ENCODE measurements around the gene IL17A. TPM values are rescaled to one million over a fixed set of nuclear protein-coding genes. Genes with fewer than 3 reads are reported as not detected.

Gene IL17A
- total and polyA plus RNA-seq, 2 donors (not counting 3 experiments of a cell fraction or from before 2014, with no cell fraction given): not detected

DNA sequence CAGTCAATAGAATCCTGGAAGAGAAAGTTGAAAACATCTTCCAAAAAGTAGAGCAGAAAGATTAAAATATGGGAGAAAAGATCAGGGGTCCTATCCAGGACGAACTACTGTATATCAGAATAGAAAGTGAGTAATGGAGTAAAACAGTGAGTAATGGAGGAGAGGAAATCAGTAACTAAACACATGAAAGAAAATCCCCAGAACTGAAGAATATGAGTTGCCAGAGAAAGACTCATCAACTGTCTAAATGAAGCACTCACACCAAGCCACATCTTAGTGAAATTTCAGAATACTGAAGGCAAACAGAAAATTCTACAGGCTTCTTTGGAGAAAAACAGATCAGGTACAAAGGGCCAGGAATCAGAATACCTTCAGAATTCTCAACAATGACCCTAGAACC, 14.9 kb downstream of the IL17A start:
- Histone ChIP-seq H3K4me2 (ENCODE audit: insufficient read depth, low read length) (no peak overlapping the region), H3K4me3 (replicated peaks in 1 of 3; ENCODE audit: insufficient read depth in 1 of 3, low read depth in 1 of 3, low read length in 3 of 3) (no peak overlapping the region), H3K9me3 (replicated peaks; ENCODE audit: control insufficient read depth, insufficient read depth, low read length) (no peaks in the 10 kb centered on the region), H3K27me3 (ENCODE audit: control insufficient read depth in 2 of 2, insufficient read depth in 2 of 2, low read length in 2 of 2) (no peaks in the 10 kb centered on the region), H3K79me2 (ENCODE audit: control insufficient read depth, insufficient read depth, low read length) (no peaks in the 10 kb centered on the region), H2AFZ (ENCODE audit: low read depth, low read length) (no peak overlapping the region), H3K4me1 (ENCODE audit: control insufficient read depth, extremely low read depth, insufficient read depth, low read length) (no peaks in the 10 kb centered on the region), H3K9ac (replicated peaks; ENCODE audit: extremely low read depth, insufficient read depth, low read length) (no peak overlapping the region), H4K20me1 (replicated peaks; ENCODE audit: control insufficient read depth, extremely low read depth, insufficient read depth, low read length) (no peaks in the 10 kb centered on the region), H3K36me3 (ENCODE audit: control insufficient read depth in 2 of 2, extremely low read depth in 1 of 2, insufficient read depth in 2 of 2, low read length in 2 of 2) (no peaks in the 10 kb centered on the region), H3K9me1 (replicated peaks; ENCODE audit: control insufficient read depth, extremely low read depth, insufficient read depth, low read length) (no peaks in the 10 kb centered on the region), H3K27ac (ENCODE audit: insufficient read depth, low read depth, low read length) (no peak overlapping the region)
- no peak for DNase-seq (ENCODE audit: low read depth, low spot score)
- TF ChIP-seq POLR2A (IDR thresholded peaks at IDR 0.05; ENCODE audit: low read depth, low read length): no peak
- no peak for FAIRE-seq
- CTCF ChIA-PET: no interaction called here
- BruUV-seq (replicated peaks): no TSS peak
- dilution Hi-C loops (cut with MboI; ENCODE audit: extremely low pct_ligation_motif_present, low sequenced_read_pairs): no loop called here
- POLR2A ChIA-PET: no interaction called here
- intact Hi-C loops (cut with micrococcal nuclease): no loop called here

- H3K4me1 ChIP-seq (ENCODE audit: control insufficient read depth, extremely low read depth, insufficient read depth, low read length): no peaks in the 10 kb centered on the region
- intact Hi-C loops (cut with micrococcal nuclease) (no loop called here), dilution Hi-C loops (cut with MboI; ENCODE audit: extremely low pct_ligation_motif_present, low sequenced_read_pairs) (no loop called here)
- H3K9me3 ChIP-seq (replicated peaks; ENCODE audit: control insufficient read depth, insufficient read depth, low read length): no peaks in the 10 kb centered on the region
- no TSS peak for BruUV-seq (replicated peaks)
- no peak for FAIRE-seq
- no peak for DNase-seq (ENCODE audit: low read depth, low spot score)
- no peak overlapping the region for H3K4me3 ChIP-seq (replicated peaks in 1 of 3; ENCODE audit: insufficient read depth in 1 of 3, low read depth in 1 of 3, low read length in 3 of 3)
- H3K27me3 ChIP-seq (ENCODE audit: control insufficient read depth in 2 of 2, insufficient read depth in 2 of 2, low read length in 2 of 2): no peaks in the 10 kb centered on the region
- H3K79me2 ChIP-seq (ENCODE audit: control insufficient read depth, insufficient read depth, low read length): no peaks in the 10 kb centered on the region
- H2AFZ ChIP-seq (ENCODE audit: low read depth, low read length): no peak overlapping the region
- no peaks in the 10 kb centered on the region for H4K20me1 ChIP-seq (replicated peaks; ENCODE audit: control insufficient read depth, extremely low read depth, insufficient read depth, low read length)
- H3K36me3 ChIP-seq (ENCODE audit: control insufficient read depth in 2 of 2, extremely low read depth in 1 of 2, insufficient read depth in 2 of 2, low read length in 2 of 2): no peaks in the 10 kb centered on the region
- TF ChIP-seq MYC (IDR thresholded peaks at IDR 0.05; ENCODE audit: low read depth, low read length) (no peak), EZH2 (IDR thresholded peaks at IDR 0.05; ENCODE audit: borderline replicate concordance, low read depth, low read length, severe bottlenecking) (no peak), POLR2AphosphoS5 (IDR thresholded peaks at IDR 0.05; ENCODE audit: insufficient read depth, low read depth, low read length) (no peak), MAX (IDR thresholded peaks at IDR 0.05; ENCODE audit: insufficient read depth, insufficient read length) (no peak), FOS (IDR thresholded peaks at IDR 0.05; ENCODE audit: borderline replicate concordance, insufficient read depth, low read length) (no peak)
- no peaks in the 10 kb centered on the region for H3K9me1 ChIP-seq (replicated peaks; ENCODE audit: control insufficient read depth, extremely low read depth, insufficient read depth, low read length)
- no peak overlapping the region for H3K4me2 ChIP-seq (ENCODE audit: insufficient read depth, low read length)
- CTCF ChIA-PET: no interaction called here
- H3K27ac ChIP-seq (ENCODE audit: insufficient read depth, low read depth, low read length): no peak overlapping the region
- no peak overlapping the region for H3K9ac ChIP-seq (replicated peaks; ENCODE audit: extremely low read depth, insufficient read depth, low read length)
- POLR2A ChIA-PET: no interaction called here
Observed at GRCh38 chr6:52201493-52201892, 15.3 kb downstream of the IL17A start.

Measured in endothelial cell of umbilical vein (primary cell).